Measurements from ENCODE around the gene PLOD2.
A peak's percentile ranks its signal among the peaks of the same experiment; 100 is the strongest.

PLOD2 gene

DNA sequence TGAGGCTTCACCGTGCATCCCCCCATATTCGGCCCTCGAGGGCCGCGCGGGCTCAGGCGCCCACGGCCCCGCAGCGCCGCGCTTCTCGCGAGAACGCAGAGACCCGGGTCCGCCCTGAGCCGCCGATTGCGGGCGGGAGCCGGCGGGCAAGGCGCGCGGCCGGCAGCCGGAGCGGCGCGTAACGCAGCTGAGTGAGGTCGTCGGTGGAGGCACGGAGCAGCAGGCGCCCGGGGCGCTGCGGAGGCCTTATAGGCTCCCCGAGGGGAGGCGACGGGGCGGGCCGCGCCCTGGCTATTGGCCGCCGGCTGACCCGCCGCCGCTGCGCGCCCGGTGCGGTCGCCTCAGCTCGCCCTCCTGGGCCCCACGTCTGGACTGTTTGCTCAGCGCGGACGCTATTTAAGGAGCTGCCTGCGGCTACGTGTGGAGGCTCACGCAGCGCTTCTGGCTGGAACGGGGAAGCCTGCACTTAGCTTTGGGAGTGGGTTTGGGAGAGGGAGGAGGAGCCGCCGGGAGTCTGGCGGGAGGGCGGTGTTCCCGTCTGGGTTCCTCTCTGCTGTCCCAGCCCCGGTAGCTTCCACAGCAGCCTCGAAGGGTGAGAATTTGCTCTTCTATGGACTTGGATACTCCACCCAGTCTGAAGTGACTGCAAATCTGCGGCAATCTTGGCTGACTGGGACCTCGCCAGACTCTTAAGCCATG, at the start of gene PLOD2:
Gene PLOD2 (minus strand): TSS at position 221 of the 699 bp plus-strand sequence. CDS start 195 bp downstream, at position 26.
- DNase-seq: no peak

GRCh38 chr3:146209371-146209770, 48.4 kb upstream of the PLOD2 start:
- no peak for DNase-seq

- no peak for DNase-seq
Measured at GRCh38 chr3:146203776-146204175, 42.8 kb upstream of the PLOD2 start.

DNA sequence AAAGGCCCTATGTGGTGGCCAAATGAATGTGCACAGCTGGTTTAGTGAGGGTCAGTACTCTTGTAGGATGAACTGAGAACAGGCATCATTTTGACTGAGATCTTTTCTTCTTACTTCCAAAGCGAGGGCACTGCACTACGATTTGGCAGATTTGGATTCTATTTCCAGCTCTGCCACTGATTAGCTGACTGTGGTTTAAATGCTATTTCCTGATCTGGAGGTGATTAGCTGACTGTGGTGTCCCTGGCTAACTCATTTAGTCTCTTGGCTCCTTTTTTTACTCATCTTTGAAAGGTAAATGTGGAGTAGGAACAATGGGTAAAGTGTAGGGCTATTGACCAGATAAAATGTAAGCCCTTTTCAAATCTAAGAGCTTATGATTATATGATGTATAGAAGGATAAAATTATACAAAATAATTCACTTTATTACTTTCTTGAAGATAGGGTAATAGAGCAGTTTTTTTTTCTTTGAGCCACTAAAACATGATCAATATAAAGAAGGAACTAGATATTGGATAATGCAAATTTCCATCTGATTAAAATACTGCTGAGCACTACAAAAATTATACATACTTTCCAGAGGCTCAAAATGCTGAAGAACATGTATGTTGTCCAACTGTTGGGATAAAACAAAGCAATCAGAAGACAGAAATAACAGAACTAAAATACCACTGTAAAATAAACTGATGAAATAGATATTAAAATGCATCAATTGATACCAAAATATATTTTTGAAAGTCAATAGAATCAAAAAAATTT, 39.7 kb upstream of the PLOD2 start:
- no peak for DNase-seq

DNA sequence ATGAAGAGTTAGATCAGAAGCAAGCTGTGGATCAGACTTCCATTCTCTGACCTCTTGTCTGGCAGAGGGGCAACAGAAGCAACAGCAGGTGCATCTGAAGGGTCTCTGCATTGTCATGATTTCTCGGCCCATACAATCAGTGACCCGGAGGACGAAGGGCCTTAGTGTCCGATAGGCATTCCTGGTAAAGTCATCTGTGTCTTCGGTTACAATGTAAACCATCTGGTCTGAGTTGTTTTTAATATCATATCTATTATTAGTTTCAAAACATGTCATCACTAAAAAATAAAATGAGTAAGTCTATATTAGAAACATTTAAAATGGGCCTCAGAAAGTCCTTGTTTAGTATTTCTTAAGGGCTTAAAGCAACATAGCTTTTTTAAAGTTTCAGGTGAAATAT, 38.8 kb upstream of the PLOD2 start:
- no peak for DNase-seq

DNA sequence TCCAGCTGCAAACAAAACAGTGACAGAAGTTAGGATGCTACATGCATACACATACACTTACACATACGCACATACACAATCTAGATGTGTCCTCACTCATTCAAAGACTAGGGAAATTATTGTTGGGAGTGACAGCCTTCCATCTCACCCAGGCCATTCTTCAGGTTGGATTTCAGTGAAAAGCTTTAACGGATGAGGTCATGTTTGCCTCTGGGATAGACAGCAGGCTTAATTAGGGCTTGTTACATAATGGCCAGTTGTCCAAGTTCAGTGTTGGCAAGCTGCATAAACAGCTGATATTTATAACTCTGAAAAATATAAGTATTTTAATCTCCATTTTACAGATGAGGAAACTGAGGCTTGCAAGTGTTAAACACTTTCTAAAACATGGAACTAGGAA, 35.8 kb upstream of the PLOD2 start:
- no peak for DNase-seq

GRCh38 chr3:146195605-146196004, 34.6 kb upstream of the PLOD2 start:
- DNase-seq: no peak

- DNase-seq: no peak
Measured at GRCh38 chr3:146195030-146195429, 34.0 kb upstream of the PLOD2 start.

DNA sequence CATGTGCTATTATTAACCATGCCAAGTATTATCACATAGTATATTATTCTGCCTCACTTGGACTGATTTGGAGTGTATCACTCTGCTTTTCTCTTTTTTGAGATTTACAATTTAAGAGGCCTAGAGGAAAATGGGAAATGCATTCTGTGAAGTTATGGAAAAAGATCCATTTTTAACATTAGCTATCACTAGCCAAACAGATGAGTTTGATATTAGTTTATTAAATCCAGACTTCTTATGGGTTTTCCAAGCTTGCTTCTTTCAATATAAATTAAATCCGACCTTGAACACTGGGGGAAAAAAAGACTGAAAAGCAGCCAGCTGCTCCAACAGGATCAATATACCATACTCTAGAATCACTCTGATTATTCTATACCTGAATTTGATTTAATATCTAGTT, 30.1 kb upstream of the PLOD2 start:
- no peak for DNase-seq

DNA sequence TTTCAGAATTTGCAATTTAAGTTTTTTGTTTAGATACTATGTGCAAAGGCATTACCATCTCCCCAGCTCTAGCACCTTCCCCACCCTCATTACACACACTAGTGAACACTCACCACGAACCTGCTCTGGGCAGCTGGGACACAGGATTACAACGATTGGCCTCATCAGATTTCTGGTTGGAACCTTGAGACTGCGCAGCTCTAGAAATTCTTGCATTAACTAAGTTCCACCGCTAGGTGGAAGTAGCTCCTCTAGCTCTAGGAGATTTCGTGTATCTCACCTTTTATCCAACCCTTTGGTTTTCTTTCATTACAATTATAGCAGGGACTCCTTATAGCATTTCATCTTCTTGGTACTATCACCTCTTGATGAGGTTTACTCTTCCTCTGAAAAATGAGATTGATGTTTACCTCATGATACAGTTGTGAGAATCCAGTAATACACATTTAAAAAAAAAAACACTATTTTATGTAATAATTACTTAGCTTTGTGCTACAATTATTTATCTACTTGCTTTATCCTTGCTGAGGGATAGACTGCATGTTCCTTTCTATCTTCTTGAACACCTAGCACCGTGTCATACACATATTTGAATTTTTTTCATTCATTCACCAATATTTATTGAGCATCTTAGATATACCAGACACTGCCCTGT, 28.7 kb upstream of the PLOD2 start:
- DNase-seq: peak; percentile 30

DNA sequence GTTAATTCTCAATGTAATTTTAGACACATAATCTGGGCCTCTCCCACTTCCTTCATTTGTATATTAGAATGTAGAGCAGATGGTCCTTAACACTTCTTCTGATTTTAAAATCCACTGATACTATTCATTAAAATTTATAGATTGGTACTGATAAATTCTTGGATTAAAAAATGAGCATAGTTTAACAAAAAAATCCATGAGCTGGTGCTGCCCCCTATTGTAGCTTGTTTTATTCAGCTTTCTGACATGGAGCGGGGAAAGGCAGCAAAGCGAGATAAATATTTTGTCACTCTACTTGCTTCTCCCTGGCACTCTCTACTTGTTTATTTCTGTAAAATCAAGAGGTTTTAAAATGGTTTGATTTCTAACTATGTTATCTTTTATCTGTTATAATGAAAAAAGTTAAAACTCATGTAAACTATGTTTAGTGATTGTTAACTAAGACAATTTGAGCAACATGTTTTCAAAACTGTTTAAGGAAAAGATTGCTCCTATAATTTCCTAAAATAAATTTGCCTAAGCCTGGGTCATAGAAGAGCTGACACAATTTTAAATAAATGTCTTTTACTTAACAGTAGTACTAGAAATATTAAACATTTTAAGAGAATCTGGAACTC, 26.5 kb upstream of the PLOD2 start:
- no peak for DNase-seq

DNA sequence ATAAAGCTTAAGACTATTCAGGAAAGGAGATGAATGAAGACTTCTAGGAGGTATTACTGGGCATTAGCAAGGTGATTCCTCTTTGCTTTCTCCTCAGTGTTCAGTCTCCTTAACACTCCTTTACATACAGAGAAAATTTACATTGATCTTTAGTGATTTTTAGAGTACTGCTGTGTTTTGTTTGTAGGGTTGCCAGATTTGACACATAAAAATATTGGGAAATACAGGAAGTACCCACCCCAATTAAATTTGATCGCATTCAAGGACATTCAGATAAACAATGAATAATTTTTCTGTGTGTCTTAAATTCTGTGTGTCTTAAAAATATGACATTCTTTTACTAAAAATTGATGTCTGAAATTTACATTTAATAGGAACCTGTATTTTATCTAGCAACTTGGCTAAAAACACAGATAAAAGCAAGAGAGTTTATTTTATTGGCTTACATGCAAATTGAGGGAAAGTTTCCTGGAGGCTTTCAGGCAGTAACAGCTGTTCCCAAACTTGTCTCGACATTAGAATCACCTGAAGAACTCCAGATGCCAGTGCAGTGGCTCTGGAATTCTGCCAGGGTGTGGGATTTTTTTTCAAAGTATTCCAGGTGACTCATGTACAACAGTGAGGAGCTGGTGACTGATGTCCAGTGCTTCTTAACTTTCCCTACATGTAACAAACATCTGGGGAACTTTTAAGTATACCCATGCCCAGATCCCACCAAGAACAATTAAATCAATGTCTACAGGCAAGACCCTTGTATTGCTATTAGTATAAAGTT, 23.4 kb upstream of the PLOD2 start:
- DNase-seq: no peak

GRCh38 chr3:146181216-146181615, 20.2 kb upstream of the PLOD2 start:
- DNase-seq: no peak

DNA sequence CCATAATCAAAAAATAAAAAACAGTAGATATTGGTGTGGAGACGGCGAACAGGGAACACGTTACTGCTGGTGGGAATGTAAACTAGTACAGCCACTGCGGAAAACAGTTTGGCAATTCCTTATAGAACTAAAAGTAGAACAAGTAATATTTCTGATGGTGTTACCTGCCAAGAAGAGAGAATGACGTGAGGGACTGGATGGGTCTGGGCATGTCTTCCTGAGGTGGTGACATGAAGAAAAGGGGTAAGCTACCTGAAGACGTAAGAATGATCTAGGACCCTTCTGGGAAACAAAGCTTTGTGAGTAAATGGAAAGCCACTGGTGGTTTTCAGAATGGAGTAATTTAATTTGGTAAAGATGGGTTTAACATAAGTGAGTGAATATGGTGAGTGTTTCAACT, 19.4 kb upstream of the PLOD2 start:
- no peak for DNase-seq

- DNase-seq: no peak
Measured at GRCh38 chr3:146178006-146178689, 17.2 kb upstream of the PLOD2 start.

DNA sequence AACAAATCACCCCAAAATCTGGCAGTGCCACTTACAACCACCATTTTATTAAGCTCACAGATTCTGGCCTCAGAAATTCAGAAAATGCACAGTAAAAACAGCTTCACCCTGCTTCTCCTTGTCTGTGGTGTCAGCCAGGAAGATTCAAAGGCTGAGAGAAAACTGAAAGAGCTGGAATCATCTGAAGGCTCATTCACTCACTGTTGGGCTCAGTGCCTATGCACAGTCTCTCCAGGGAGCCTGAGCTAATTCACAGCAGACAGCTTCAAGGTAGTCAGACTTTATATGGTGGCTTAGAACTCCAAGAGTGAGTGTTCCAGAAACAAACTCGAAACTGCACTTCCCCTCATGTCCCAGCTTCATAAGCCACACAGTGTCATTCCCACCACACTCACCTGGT, 16.5 kb upstream of the PLOD2 start:
- DNase-seq: no peak

- DNase-seq: no peak
Measured at GRCh38 chr3:146177072-146177471, 16.1 kb upstream of the PLOD2 start.

GRCh38 chr3:146172586-146172985, 11.6 kb upstream of the PLOD2 start:
- DNase-seq: no peak

- no peak for DNase-seq
Measured at GRCh38 chr3:146170591-146170990, 9.6 kb upstream of the PLOD2 start.

- no peak for DNase-seq
Measured at GRCh38 chr3:146169891-146170290, 8.9 kb upstream of the PLOD2 start.

DNA sequence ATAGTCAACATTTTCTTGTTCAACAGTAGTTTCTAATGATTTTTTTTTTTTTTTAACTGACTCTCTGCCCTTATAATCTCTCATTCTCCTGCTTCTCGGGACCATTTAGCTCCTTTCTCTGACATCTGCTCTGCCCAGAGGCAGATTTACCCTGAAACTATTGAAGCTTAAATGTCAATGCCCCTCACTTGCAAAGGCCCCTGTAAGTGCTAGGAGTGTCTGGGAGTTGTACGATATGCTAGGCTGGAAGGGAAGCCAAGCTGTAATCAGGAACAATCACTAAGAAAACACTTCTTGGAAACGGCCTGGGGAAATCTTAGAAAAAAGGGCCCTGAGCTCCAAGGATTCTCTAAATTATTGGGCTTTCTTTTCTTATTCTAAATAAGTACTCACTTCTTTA, 5.8 kb upstream of the PLOD2 start:
- DNase-seq: no peak

- DNase-seq: no peak
Measured at GRCh38 chr3:146166415-146166821, 5.4 kb upstream of the PLOD2 start.

All from CD4-positive, alpha-beta T cell treated with Interleukin-10 for 1 hour (primary cell).